HPDE6-E6E7 (cell line): Measurements from ENCODE around the gene UACA.
"Not testable (repeated sequence)": the region's sequence is repeated elsewhere in the genome, so short reads cannot be mapped to it uniquely, and the experiment has no call there.

ENCODE experiments used
- DNase-seq: peaks from one replicate; pipeline ENCODE4 v3.0.0; 2011; ENCODE audit warnings: missing footprints; ENCODE audit errors: extremely low spot score

UACA gene

GRCh38 chr15:70757627-70758026 lies 5.7 kb downstream of the UACA start:
- DNase-seq: no peak

GRCh38 chr15:70754862-70755261 lies 8.5 kb downstream of the UACA start:
- DNase-seq: no peak

- no peak for DNase-seq
These were observed 10.1 kb downstream of the UACA start for GRCh38 chr15:70753101-70753829.

GRCh38 chr15:70752193-70752635 lies 11.1 kb downstream of the UACA start:
- DNase-seq: no peak

- no peak for DNase-seq
These were observed 13.0 kb downstream of the UACA start for GRCh38 chr15:70750203-70750869.

GRCh38 chr15:70748281-70748747 lies 15.0 kb downstream of the UACA start:
- no peak for DNase-seq

- DNase-seq: not testable (repeated sequence)
These were observed 16.8 kb downstream of the UACA start for GRCh38 chr15:70746598-70746997.

- DNase-seq: no peak
These were observed 20.4 kb downstream of the UACA start for GRCh38 chr15:70742928-70743327.

GRCh38 chr15:70741677-70742293 lies 21.6 kb downstream of the UACA start:
- DNase-seq: peak; percentile 34

- DNase-seq: no peak
These were observed 22.2 kb downstream of the UACA start for GRCh38 chr15:70741107-70741531.

- DNase-seq: not testable (repeated sequence)
These were observed 28.3 kb downstream of the UACA start for GRCh38 chr15:70735040-70735439.

GRCh38 chr15:70729164-70729563 lies 34.2 kb downstream of the UACA start:
- no peak for DNase-seq

- DNase-seq: no peak
These were observed 36.6 kb downstream of the UACA start for GRCh38 chr15:70726753-70727152.

GRCh38 chr15:70723927-70724326 lies 39.4 kb downstream of the UACA start:
- no peak for DNase-seq

- no peak for DNase-seq
These were observed 40.3 kb downstream of the UACA start for GRCh38 chr15:70723122-70723422.

- DNase-seq: no peak
These were observed 40.9 kb downstream of the UACA start for GRCh38 chr15:70722266-70723121.

- DNase-seq: no peak
These were observed 42.9 kb downstream of the UACA start for GRCh38 chr15:70720228-70721016.

GRCh38 chr15:70717237-70717793 lies 46.0 kb downstream of the UACA start:
- DNase-seq: no peak

GRCh38 chr15:70715840-70716485 lies 47.4 kb downstream of the UACA start:
- DNase-seq: no peak

- DNase-seq: no peak
These were observed 48.8 kb downstream of the UACA start for GRCh38 chr15:70714565-70714964.
